ENCODE measurements around the gene SH3PXD2A.
"Not testable (repeated sequence)": the region's sequence is repeated elsewhere in the genome, so short reads cannot be mapped to it uniquely, and the experiment has no call there.

The SH3PXD2A gene

GRCh38 chr10:103789771-103790201 lies 65.6 kb downstream of the SH3PXD2A start:
- DNase-seq, result no peak

- DNase-seq, result no peak
Observed at GRCh38 chr10:103789161-103789560, 66.2 kb downstream of the SH3PXD2A start.

- DNase-seq, result no peak
Observed at GRCh38 chr10:103787331-103787730, 68.0 kb downstream of the SH3PXD2A start.

DNA sequence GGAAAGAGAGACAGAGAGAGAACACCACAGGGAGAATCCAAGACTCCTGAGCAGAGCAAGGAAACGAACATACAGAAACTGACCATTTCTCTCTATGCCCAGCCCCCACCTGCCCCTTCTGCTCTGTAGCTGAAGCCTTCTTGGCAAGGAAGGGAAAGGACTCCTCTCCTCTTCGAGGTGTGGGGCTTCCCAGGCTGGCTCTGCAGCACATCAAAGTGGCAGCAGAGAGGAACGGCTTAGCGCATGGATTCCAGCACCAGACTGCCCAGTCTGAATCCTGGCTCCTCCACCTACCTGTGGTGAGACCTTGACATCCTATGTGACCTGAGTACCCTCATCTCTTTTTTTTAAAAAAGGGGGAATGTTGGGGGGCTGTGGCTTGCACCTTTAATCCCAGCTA lies 69.4 kb downstream of the SH3PXD2A start:
- no peak for DNase-seq

DNA sequence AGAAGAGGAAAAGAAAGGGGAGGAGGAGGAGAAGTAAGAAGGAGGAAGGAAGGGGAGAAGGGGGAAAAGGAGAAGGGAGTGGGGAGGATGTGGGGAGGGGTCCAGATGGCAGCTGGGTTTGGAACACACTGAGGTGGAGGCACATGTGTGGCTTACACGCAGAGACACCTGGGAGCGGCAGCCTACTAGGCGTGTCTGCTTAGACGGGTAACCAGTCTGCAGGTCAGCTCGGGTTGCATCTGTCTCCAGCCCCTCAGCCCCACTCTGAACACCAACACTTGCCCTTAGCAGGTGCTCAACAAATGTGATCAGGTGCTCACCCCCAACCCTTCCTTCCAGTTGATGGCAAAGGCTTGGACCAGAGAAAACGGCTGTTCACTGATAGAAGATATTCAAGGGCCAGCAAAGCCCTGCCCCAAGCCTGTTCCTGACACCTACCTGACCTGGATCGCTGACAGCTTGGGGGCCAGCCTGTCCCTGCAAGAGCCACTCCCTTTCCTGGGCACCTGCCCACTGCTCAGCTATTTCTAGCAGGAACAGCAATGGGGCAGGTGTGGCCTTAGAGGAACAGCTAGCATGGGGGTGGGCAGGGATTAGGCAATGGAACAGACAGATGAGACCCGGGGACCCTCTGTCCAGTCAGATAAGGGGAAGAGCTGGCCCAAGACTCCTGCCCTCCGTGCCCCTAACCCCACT lies 70.5 kb downstream of the SH3PXD2A start:
- DNase-seq, result no peak

- no peak for DNase-seq
Observed at GRCh38 chr10:103784089-103784488, 71.3 kb downstream of the SH3PXD2A start.

- no peak for DNase-seq
Observed at GRCh38 chr10:103783681-103784080, 71.7 kb downstream of the SH3PXD2A start.

DNA sequence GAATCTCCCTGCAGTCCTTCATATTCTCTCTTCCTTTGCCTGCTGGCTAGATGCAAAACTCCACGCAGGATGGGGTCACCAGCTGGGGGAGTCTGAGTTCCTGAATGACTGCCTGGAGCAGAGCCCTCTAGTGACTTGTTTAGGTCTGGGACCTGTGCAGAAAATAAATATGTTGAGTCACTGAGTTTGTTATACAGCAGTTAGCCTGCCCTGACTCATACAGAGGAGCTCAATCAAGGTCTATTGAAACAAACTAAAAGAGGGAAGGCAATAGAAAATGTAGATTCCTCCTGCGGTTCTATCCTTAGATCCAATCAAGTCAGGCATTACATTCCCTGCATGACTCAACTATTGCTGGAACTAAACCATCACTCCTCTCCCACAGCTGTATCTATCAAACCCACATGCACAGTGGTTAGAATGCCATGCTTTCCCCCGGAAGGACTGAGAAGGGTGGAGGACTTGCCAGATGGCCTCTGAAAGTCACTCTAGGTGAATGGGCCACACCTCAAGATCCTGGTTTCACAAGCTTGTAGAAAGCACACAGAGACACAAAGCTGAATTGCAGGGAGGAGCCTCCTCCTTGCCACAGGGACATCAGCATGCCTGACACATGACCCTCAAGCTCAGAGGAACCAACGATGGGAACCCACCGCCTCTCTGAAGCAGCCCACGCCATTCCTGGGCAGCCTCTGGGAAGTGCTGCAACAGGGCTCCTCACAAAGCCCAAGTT lies 73.9 kb downstream of the SH3PXD2A start:
- DNase-seq, result no peak

- DNase-seq, result no peak
Observed at GRCh38 chr10:103780242-103781149, 74.9 kb downstream of the SH3PXD2A start.

DNA sequence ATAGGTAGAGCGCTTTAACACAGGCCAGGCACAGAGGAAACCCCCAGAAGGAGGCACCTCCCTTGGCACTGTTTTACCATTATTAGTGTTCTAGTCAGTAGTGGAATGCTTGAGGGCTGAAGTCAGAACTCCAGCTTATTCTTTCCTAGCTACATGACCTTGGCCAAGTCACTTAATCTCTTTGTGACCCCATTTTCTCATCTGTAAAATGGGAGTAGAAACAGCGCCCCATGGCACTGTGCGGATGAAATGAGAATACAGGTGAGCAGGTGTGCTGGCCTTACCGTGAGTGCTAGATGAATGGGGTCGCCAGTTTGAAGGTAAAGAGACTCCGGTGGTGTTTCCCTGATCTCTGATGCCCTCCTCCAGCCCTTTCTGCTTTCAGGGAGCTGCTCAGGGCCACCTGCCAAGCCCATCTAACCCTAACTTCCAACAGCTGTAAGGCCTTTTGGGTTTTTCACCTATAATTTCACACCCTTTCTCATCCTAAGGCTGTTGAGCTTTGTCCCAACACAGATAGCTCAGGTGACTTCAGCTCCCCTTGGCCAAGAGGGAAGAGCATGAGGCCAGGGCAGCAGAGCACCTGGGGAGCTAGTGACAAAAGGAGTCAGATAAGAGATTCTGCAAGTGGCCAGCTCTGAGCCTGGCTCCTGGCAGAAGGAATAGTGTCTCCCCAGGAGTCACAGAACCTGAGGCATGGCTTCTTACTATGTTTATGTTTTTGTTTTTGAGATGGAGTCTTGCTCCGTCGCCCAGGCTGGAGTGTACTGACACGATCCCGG lies 76.8 kb downstream of the SH3PXD2A start:
- DNase-seq, result no peak

- no peak for DNase-seq
Observed at GRCh38 chr10:103776878-103777591, 78.3 kb downstream of the SH3PXD2A start.

DNA sequence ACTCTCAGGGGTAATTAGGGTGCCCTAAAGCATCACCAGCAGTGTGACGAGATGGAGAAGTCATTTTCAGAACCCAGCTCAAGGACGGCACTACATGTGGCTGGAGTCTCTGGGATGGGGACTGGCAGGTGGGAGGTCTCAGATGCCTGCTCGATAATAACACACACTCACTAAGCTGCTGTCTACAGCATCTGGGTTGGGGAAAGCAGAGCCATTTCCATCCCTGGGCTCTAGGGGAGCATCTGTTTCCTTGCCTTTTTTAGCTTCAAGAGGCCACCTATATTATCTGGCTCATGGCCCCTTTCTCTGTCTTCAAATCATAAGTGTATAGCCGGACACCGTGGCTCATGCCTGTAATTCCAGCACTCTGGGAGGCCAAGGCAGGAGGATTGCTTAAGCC lies 79.6 kb downstream of the SH3PXD2A start:
- no peak for DNase-seq

DNA sequence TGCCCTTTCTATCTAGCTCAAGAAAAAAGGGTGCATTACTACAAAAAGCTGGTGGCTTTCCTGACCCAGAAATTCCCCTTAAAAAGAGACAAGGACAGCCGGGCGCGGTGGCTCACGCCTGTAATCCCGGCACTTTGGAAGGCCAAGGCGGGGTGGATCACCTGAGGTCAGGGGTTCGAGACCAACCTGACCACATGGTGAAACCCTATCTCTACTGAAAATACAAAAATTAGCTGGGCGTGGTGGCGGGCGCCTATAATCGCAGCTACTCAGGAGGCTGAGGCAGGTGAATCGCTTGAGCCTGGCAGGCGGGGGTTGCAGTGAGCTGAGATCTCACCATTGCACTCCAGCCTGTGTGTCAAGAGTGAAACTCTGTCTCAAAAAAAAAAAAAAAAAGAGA lies 82.5 kb downstream of the SH3PXD2A start:
- not testable (repeated sequence) for DNase-seq

DNA sequence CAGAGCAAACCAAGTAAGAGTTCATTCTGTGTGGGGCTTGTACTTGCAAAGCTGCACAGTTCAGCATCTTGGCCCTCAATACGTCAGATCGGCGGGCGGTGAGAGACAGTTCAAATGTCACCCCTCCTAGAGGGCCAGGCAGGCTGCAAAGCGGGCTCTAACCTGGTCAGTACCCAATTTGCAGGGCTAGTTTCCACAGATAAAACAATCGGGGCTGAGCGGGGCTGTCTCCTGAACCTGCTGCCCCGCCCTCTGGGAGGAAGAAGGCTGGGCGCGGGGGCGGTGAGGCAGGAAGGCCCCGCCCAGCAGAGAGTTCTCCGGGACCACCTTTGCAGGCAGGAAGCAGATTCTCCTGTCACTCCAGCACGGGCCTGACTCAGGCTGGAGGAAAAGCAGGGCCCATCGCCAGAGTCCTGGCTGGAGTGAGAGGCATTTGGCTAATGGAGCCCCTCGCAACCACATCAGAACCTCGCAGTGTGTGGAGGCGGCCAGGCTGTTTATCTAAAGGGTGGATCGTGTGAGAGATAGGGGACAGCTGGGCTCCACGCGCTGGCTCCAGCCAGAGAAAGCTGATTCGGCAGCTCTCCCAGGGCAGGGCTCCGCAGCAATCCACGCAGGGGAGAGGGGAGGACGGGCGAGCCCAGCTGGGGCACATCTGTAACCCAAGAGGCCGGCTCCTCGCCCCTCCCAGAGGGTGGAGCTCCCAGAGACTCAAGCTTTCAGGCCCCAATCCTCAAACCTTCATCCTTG lies 83.1 kb downstream of the SH3PXD2A start:
- peak; percentile 46 for DNase-seq

DNA sequence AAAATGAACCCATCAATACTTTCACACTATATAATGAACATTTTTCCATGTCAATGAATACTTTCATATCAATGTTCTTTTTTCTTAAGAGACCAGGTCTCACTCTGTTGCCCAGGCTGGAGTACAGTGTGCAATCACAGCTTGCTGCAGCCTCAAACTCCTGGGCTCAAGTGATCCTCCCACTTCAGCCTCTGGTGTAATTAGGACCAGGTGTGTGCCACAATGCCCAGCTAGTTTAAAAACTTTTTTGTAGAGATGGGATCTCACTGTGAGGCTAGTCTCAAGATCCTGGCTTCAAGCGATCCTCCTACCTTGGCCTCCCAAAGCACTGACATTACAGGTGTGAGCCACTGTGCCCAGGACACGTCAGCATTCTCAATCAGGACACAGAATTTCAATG lies 85.2 kb downstream of the SH3PXD2A start:
- DNase-seq, result no peak

DNA sequence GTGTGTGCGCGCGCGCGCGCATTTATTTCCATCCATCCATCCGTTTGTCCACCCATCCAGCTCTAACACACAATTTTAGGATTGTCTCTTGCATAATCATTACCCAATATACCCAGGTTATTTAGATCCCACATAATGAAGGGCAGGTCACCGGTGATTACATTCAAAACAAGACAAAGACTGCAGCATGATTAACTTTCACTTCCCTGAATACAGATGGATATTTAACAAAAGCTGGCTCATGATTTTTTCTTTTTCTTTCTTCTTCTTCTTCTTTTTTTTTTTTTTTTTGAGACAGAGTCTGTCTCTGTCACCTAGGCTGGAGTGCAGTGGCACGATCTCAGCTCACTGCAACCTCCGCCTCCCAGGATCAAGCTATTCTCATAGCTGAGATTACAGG lies 86.2 kb downstream of the SH3PXD2A start:
- DNase-seq, result no peak

- DNase-seq, result no peak
Observed at GRCh38 chr10:103768345-103768744, 87.0 kb downstream of the SH3PXD2A start.

DNA sequence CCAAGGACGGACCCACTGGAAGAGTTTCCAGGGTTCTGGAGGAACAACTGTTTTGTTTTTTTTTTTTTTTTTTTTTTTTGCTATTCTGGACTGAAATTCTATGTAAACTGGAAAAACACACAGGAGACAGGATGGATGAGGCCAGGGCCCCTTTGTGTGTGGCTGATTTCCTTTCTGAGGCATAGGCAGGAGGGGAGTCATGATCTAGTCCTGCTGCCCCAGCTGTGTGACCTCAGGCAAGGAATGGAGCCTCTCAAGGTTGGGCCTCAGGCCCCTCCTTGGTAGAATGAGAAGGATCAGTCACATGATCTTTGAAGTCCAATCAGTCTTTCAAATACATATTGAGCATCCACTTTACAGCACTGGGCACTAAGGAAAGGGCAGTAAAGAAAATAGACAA lies 87.6 kb downstream of the SH3PXD2A start:
- DNase-seq, result no peak

- no peak for DNase-seq
Observed at GRCh38 chr10:103766751-103767505, 88.4 kb downstream of the SH3PXD2A start.

- DNase-seq, result peak; percentile 77
Observed at GRCh38 chr10:103765981-103766380, 89.4 kb downstream of the SH3PXD2A start.

All from CD4-positive, alpha-beta T cell treated with Interleukin-4 for 4 hours (primary cell).